SK-N-SH (cell line): ENCODE results near the gene FGD6. TPM values are rescaled to one million over a fixed set of nuclear protein-coding genes. Genes with fewer than 3 reads are reported as not detected.
A peak's percentile ranks its signal among the peaks of the same experiment; 100 is the strongest.

Source experiments
- CTCF ChIA-PET: fragments of 300-600, 350-600 bp; formaldehyde crosslinking; extraction: SDS; loops from one replicate; lab custom pipeline; 2021; lab: Yijun Ruan, JAX
- POLR2A ChIA-PET: fragments of 350-600 bp; sonication (Branson Sonifier 250); formaldehyde crosslinking; extraction: SDS; loops from one replicate; lab custom pipeline; 2020; ENCODE audit warnings: antibody characterized with exemption, inconsistent platforms; lab: Yijun Ruan, JAX
- DNase-seq: peaks from one replicate; pipeline ENCODE4 v3.0.0; 2012
- H2AFZ ChIP-seq: fragments of 200-600 bp; sonication (generic); 2 replicates; pipeline ENCODE4 v1.8.1; 2016; ENCODE audit warnings: antibody characterized with exemption, mild to moderate bottlenecking, low read depth
- H3F3A ChIP-seq: fragments of 200-600 bp; sonication (generic); replicated peaks from 2 replicates; pipeline ENCODE3; 2016; ENCODE audit warnings: antibody characterized with exemption, mild to moderate bottlenecking; ENCODE audit not compliant: insufficient read depth
- H3K27ac ChIP-seq, 2 experiments: fragments of 200-500 bp in 1 of 2; fragments of 200-600 bp in 1 of 2; sonication (Bioruptor generic) in 1 of 2; sonication (generic), shearing (Covaris generic) in 1 of 2; 2 replicates each; pipeline versions ENCODE4 v1.5.1 to v1.6.1; 2014 to 2016; ENCODE audit warnings: low read depth in 2 of 2, inconsistent platforms in 1 of 2, low read length in 1 of 2, mild to moderate bottlenecking in 1 of 2, mixed read lengths in 1 of 2
- H3K27me3 ChIP-seq: fragments of 200-600 bp; sonication (generic), shearing (Covaris generic); 2 replicates; pipeline ENCODE4 v1.6.1; 2016; ENCODE audit warnings: mixed run types; ENCODE audit not compliant: insufficient read depth
- H3K36me3 ChIP-seq, 2 experiments: fragments of 200-500 bp in 1 of 2; fragments of 200-600 bp in 1 of 2; sonication (Bioruptor generic) in 1 of 2; sonication (generic) in 1 of 2; replicated peaks in 1 of 2; 2 replicates each; pipeline versions ENCODE3 to v1.5.1; 2014 to 2016; ENCODE audit warnings: low read length in 1 of 2, mild to moderate bottlenecking in 1 of 2; ENCODE audit not compliant: insufficient read depth in 2 of 2, control insufficient read depth in 1 of 2
- H3K4me1 ChIP-seq, 2 experiments: fragments of 200-500 bp in 1 of 2; fragments of 200-600 bp in 1 of 2; sonication (Bioruptor generic) in 1 of 2; sonication (generic), shearing (Covaris generic) in 1 of 2; 2 replicates each; pipeline versions ENCODE4 v1.5.1 to v1.6.1; 2014 to 2016; ENCODE audit warnings: low read depth in 1 of 2, low read length in 1 of 2, mixed run types in 1 of 2; ENCODE audit not compliant: insufficient read depth in 2 of 2, control insufficient read depth in 1 of 2
- H3K4me2 ChIP-seq: fragments of 200-600 bp; sonication (generic), shearing (Covaris generic); 2 replicates; pipeline ENCODE4 v1.6.1; 2017; ENCODE audit warnings: mixed run types
- H3K4me3 ChIP-seq, 2 experiments: fragments of 200-500 bp in 1 of 2; fragments of 200-600 bp in 1 of 2; sonication (Bioruptor generic) in 1 of 2; sonication (generic), shearing (Covaris generic) in 1 of 2; 2 replicates each; pipeline versions ENCODE4 v1.5.1 to v1.8.1; 2014 to 2016; ENCODE audit warnings: low read depth in 2 of 2, inconsistent platforms in 1 of 2, low read length in 1 of 2, mild to moderate bottlenecking in 1 of 2, mixed read lengths in 1 of 2, moderate library complexity in 1 of 2
- H3K79me2 ChIP-seq: fragments of 200-600 bp; sonication (generic); 2 replicates; pipeline ENCODE4 v1.8.1; 2017; ENCODE audit warnings: mild to moderate bottlenecking; ENCODE audit not compliant: insufficient read depth
- H3K9ac ChIP-seq: fragments of 200-600 bp; sonication (generic); 2 replicates; pipeline ENCODE4 v1.6.1; 2017; ENCODE audit warnings: mixed run types
- H3K9me2 ChIP-seq: fragments of 200-600 bp; sonication (generic); 2 replicates; pipeline ENCODE4 v1.6.1; 2017; ENCODE audit warnings: mixed run types
- H3K9me3 ChIP-seq: fragments of 200-600 bp; sonication (generic); 2 replicates; pipeline ENCODE4 v1.6.1; 2017; ENCODE audit warnings: mixed run types, mild to moderate bottlenecking, moderate library complexity
- H4K20me1 ChIP-seq: fragments of 200-600 bp; sonication (generic); 2 replicates; pipeline ENCODE4 v1.6.1; 2017; ENCODE audit warnings: mild to moderate bottlenecking, mixed run types; ENCODE audit not compliant: insufficient read depth
- CHD2 ChIP-seq: fragments of 150-350 bp; IDR thresholded peaks from 2 replicates; pipeline ENCODE4 v1.6.1; 2018; ENCODE audit warnings: low read length; ENCODE audit not compliant: partially characterized antibody
- EZH2phosphoT487 ChIP-seq: fragments of 200-600 bp; sonication (generic); IDR thresholded peaks from 2 replicates; pipeline ENCODE4 v1.6.1; 2017; ENCODE audit warnings: low read depth, mixed run types, mild to moderate bottlenecking, antibody characterized with exemption, moderate library complexity, borderline replicate concordance
- FOXM1 ChIP-seq: IDR thresholded peaks from 2 replicates; pipeline ENCODE4 v1.4.0; 2012; ENCODE audit warnings: low read depth, mild to moderate bottlenecking
- GABPA ChIP-seq: IDR thresholded peaks from 2 replicates; pipeline ENCODE4 v1.4.0; 2012; ENCODE audit warnings: low read depth, mild to moderate bottlenecking
- GATA2 ChIP-seq: sonication (generic); formaldehyde crosslinking; IDR thresholded peaks from 2 replicates; pipeline ENCODE4 v1.5.0; 2020; ENCODE audit warnings: mild to moderate bottlenecking, missing genetic modification reagents
- MAX ChIP-seq: IDR thresholded peaks from 2 replicates; pipeline ENCODE4 v1.4.0; 2012; ENCODE audit warnings: low read depth
- PBX3 ChIP-seq: IDR thresholded peaks from 2 replicates; pipeline ENCODE4; 2012
- POLR2AphosphoS5 ChIP-seq: IDR thresholded peaks from 2 replicates; pipeline ENCODE4 v1.6.1; 2012; ENCODE audit warnings: low read depth, low read length
- REST ChIP-seq: IDR thresholded peaks from 2 replicates; pipeline ENCODE4 v1.6.1; 2012; ENCODE audit warnings: mild to moderate bottlenecking, low read depth, low read length, moderate library complexity
- SMC3 ChIP-seq: IDR thresholded peaks from 2 replicates; pipeline ENCODE4 v1.6.1; 2012; ENCODE audit warnings: low read depth, low read length, improper control_type of control experiment
- TCF12 ChIP-seq: IDR thresholded peaks from 2 replicates; pipeline ENCODE4 v1.4.0; 2012
- YY1 ChIP-seq: IDR thresholded peaks from 2 replicates; pipeline ENCODE4 v1.4.0; 2012; ENCODE audit warnings: low read depth, mild to moderate bottlenecking
- ZBTB33 ChIP-seq: IDR thresholded peaks from 2 replicates; pipeline ENCODE4 v1.4.0; 2012; ENCODE audit warnings: low read depth, borderline replicate concordance
- WGBS: methylation state at CpG from one replicate; pipeline ENCODE4 v1.1.6; 2017; ENCODE audit warnings: low lambda C conversion rate; 5-methylcytosine and 5-hydroxymethylcytosine counted together
- polyA plus RNA-seq, 3 experiments: library from polyadenylated mRNA; depleted of rRNA; stranded (reverse); fragments of >200 nt; gene quantifications; 2 replicates each; pipeline ENCODE4 v1.2.3, GENCODE V29; 2012

Gene FGD6
- polyA plus RNA-seq, 1 of the 3 experiments (the other 2 are of a cell fraction), result 2.8 TPM

- Histone ChIP-seq H3K9me3 (no peaks in the 10 kb centered on the region), H3K4me3 (no peak overlapping the region), H3K27ac (no peak overlapping the region), H3K27me3 (no peaks in the 10 kb centered on the region), H3K9me2 (no peaks in the 10 kb centered on the region), H4K20me1 (no peaks in the 10 kb centered on the region), H3K79me2 (no peaks in the 10 kb centered on the region), H3F3A (no peaks in the 10 kb centered on the region)
- ChIA-PET CTCF (interaction anchor here (2.1 kb wide), 1 partner anchor 240 kb away, joined by 7 read pairs; no protein-coding TSS in a partner anchor), POLR2A (no interaction called here)
- TF ChIP-seq POLR2AphosphoS5, result no peak
- TF ChIP-seq GABPA, result no peak
- TF ChIP-seq SMC3, result no peak
- TF ChIP-seq REST, result no peak
- no peak for TF ChIP-seq ZBTB33
- TF ChIP-seq YY1, result no peak
- TF ChIP-seq GATA2, result no peak
- TF ChIP-seq MAX, result no peak
- peak; percentile 31; the same call in 1 of the 2 replicates for TF ChIP-seq TCF12
- 0 out of 2 replicates have a peak, but pooled peaks have one; percentile 17 for TF ChIP-seq PBX3
- no peak for TF ChIP-seq EZH2phosphoT487
- TF ChIP-seq CHD2, result no peak
- no peak for TF ChIP-seq FOXM1
- TF ChIP-seq, all 33 proteins: peak for 2
- Histone ChIP-seq H3K36me3 (peaks cover 11 to 15% of the 10 kb centered on the region in 2 experiments), H3K4me2 (no peak overlapping the region), H3K4me1 (no peaks in the 10 kb centered on the region; a peak in 1 of 4 replicates), H2AFZ (no peak overlapping the region), H3K9ac (no peak overlapping the region)
- DNase-seq, result no peak
- WGBS, result 48% methylated on average over 3 of the region's 3 CpGs
Observed at GRCh38 chr12:95096852-95097251, 120.4 kb downstream of the FGD6 start.
